Measurements from ENCODE around the gene ZSCAN2.

GRCh38 chr15:84645496-84645895 lies 44.7 kb downstream of the ZSCAN2 start:
- TF ChIP-seq POLR2AphosphoS5 (IDR thresholded peaks at IDR 0.05) (no peak), POLR2A (IDR thresholded peaks at IDR 0.05) (no peak), EP300 (IDR thresholded peaks at IDR 0.05) (no peak)
- TF ChIP-seq, protein P1, sequence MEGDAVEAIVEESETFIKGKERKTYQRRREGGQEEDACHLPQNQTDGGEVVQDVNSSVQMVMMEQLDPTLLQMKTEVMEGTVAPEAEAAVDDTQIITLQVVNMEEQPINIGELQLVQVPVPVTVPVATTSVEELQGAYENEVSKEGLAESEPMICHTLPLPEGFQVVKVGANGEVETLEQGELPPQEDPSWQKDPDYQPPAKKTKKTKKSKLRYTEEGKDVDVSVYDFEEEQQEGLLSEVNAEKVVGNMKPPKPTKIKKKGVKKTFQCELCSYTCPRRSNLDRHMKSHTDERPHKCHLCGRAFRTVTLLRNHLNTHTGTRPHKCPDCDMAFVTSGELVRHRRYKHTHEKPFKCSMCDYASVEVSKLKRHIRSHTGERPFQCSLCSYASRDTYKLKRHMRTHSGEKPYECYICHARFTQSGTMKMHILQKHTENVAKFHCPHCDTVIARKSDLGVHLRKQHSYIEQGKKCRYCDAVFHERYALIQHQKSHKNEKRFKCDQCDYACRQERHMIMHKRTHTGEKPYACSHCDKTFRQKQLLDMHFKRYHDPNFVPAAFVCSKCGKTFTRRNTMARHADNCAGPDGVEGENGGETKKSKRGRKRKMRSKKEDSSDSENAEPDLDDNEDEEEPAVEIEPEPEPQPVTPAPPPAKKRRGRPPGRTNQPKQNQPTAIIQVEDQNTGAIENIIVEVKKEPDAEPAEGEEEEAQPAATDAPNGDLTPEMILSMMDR (IDR thresholded peaks at IDR 0.05) = no peak

All from upper lobe of left lung (tissue), 4 donors.